Sigmoid colon (tissue), 7 donors: Measurements from ENCODE around the gene NXN. TPM values are rescaled to one million over a fixed set of nuclear protein-coding genes. Genes with fewer than 3 reads are reported as not detected.
"Not testable (repeated sequence)": the region's sequence is repeated elsewhere in the genome, so short reads cannot be mapped to it uniquely, and the experiment has no call there.

Source experiments
- DNase-seq: peaks from one replicate; pipeline ENCODE4 v3.0.0-alpha.2; 2019
- H3K27ac ChIP-seq, 4 donors: fragments of 200-600 bp; sonication (generic); one replicate each; pipeline ENCODE4 v1.5.1; 2016 to 2019; ENCODE audit warnings: mild to moderate bottlenecking in 1 of 4
- H3K27me3 ChIP-seq, 3 donors: fragments of 200-600 bp; sonication (generic); one replicate each; pipeline ENCODE4 v1.5.1; 2019; ENCODE audit warnings: mild to moderate bottlenecking in 1 of 3
- H3K36me3 ChIP-seq, 4 donors: fragments of 200-600 bp; sonication (generic); one replicate each; pipeline ENCODE4 v1.5.1; 2016 to 2019
- H3K4me1 ChIP-seq, 4 donors: fragments of 200-600 bp; sonication (generic); one replicate each; pipeline ENCODE4 v1.5.1; 2017 to 2019
- H3K4me3 ChIP-seq, 4 donors: fragments of 200-600 bp; sonication (generic); one replicate each; pipeline ENCODE4 v1.5.1; 2017 to 2019; ENCODE audit warnings: mild to moderate bottlenecking in 2 of 4, moderate library complexity in 1 of 4
- H3K9me3 ChIP-seq, 4 donors: fragments of 200-600 bp in 3 of 4; sonication (generic) in 3 of 4; one replicate each; pipeline versions ENCODE4 v1.5.1 to v1.6.1; 2013 to 2019
- CTCF ChIP-seq, 4 experiments: fragments of 450-650 bp in 3 of 4; fragments of 200-600 bp in 1 of 4; IDR thresholded peaks; one replicate each; pipeline ENCODE4 v1.5.1; 2016 to 2019; ENCODE audit warnings: antibody characterized with exemption in 4 of 4, mild to moderate bottlenecking in 3 of 4, moderate library complexity in 2 of 4
- EP300 ChIP-seq, 4 donors: sonication (generic); formaldehyde crosslinking; IDR thresholded peaks; one replicate each; pipeline ENCODE4 v1.6.1; 2017; ENCODE audit warnings: antibody characterized with exemption in 4 of 4
- POLR2A ChIP-seq, 2 donors: fragments of 450-650 bp; IDR thresholded peaks; one replicate each; pipeline ENCODE4 v1.6.1; 2016; ENCODE audit warnings: antibody characterized with exemption in 2 of 2, mild to moderate bottlenecking in 2 of 2, moderate library complexity in 2 of 2
- POLR2AphosphoS5 ChIP-seq, 4 donors: sonication (generic); formaldehyde crosslinking; IDR thresholded peaks; one replicate each; pipeline ENCODE4 v1.6.1; 2017; ENCODE audit warnings: antibody characterized with exemption in 4 of 4
- WGBS, 2 donors: extraction: QIAGEN DNeasy Blood & Tissue Kit; methylation state at CpG; one replicate each; pipeline ENCODE4 v1.1.7; 2013; 5-methylcytosine and 5-hydroxymethylcytosine counted together
- intact Hi-C: fragments of 100-400 bp; cut with DNase I; formaldehyde crosslinking; loops from one replicate; pipeline ENCODE4 v1.15.1; 2023
- polyA plus RNA-seq, 3 donors: library from polyadenylated mRNA; stranded (reverse); fragments of 200-250 nt; gene quantifications; one replicate each; pipeline ENCODE4 v1.2.3, GENCODE V29; 2013
- total RNA-seq, 4 donors: library from RNA; depleted of rRNA; stranded (reverse); fragments of >200 nt; gene quantifications; one replicate each; pipeline ENCODE4 v1.1.0, GENCODE V29; 2016
- donor health status: healthy with polysubstance abuse.
- donor health status: Bipolar disorder and iron deficiency.
- donor health status: healthy.

Gene NXN
- total and polyA plus RNA-seq, 7 donors = 1.4 to 75.9 (median 50.4) TPM

GRCh38 chr17:856149-856548 lies 123.4 kb downstream of the NXN start:
- TF ChIP-seq CTCF (IDR thresholded peaks at IDR 0.05) = no peak
- no peak for TF ChIP-seq POLR2A (IDR thresholded peaks at IDR 0.05)
- TF ChIP-seq EP300 (IDR thresholded peaks at IDR 0.05) = no peak
- TF ChIP-seq POLR2AphosphoS5 (IDR thresholded peaks at IDR 0.05) = no peak
- 81 to 90% methylated on average over 7 of the region's 7 CpGs for WGBS, 2 donors
- H3K36me3 ChIP-seq = no peaks in the 10 kb centered on the region
- intact Hi-C loops = no loop called here
- H3K27me3 ChIP-seq = no peaks in the 10 kb centered on the region
- no peak overlapping the region for H3K4me3 ChIP-seq
- no peaks in the 10 kb centered on the region for H3K9me3 ChIP-seq
- H3K27ac ChIP-seq = peak overlapping the region in 3 of 4 donors; percentile 12 to 87 (median 80)
- no peak for DNase-seq
- peaks cover 0 to 62% (median 49%) of the 10 kb centered on the region in 4 donors for H3K4me1 ChIP-seq

DNA sequence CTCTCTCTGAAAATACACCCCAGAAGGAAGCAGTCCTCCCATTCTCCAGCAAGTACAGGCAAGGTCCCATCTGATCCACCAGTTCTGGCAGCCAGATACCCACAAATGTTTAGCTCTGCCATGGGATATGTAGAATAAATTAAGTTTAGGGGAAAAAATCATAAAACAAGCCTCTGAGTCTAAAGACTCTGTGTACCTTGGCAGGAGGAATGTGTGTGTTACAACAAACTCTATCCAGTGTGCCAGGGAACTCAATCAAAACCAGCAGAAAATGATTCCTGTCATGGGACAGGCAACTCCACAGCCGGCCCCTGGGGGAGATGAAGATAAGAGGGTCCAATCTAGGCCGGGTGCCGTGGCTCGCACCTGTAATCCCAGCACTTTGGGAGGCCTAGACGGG lies 124.0 kb downstream of the NXN start:
- no peaks in the 10 kb centered on the region for H3K9me3 ChIP-seq
- H3K27me3 ChIP-seq = no peaks in the 10 kb centered on the region
- peaks cover 0 to 61% (median 53%) of the 10 kb centered on the region in 4 donors for H3K4me1 ChIP-seq
- no peak overlapping the region for H3K4me3 ChIP-seq
- peak overlapping the region in 3 of 4 donors; percentile 12 to 87 (median 80) for H3K27ac ChIP-seq
- intact Hi-C loops = no loop called here
- no peak for DNase-seq
- TF ChIP-seq POLR2A (IDR thresholded peaks at IDR 0.05) (no peak), CTCF (IDR thresholded peaks at IDR 0.05) (no peak), POLR2AphosphoS5 (IDR thresholded peaks at IDR 0.05) (no peak), EP300 (IDR thresholded peaks at IDR 0.05) (no peak)
- 74 to 85% methylated on average over 5 of the region's 5 CpGs for WGBS, 2 donors
- no peaks in the 10 kb centered on the region for H3K36me3 ChIP-seq

DNA sequence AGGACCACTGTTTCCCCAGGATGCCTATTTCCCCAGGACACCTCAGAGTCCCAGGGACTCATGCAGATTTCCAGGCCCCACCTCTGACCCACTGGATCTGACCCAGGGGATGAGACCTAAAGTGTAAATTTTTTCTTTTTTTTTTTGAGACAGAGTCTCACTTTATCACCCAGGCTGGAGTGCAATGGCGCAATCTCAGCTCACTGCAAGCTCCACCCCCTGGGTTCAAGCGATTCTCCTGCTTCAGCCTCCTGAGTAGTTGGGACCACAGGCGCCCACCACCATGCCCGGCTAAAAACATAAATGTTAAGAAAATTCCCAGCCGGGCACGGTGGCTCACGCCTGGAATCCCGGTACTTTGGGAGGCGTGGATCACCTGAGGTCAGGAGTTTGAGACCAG lies 126.7 kb downstream of the NXN start:
- WGBS, 2 donors = 86 to 94% methylated on average over 9 of the region's 9 CpGs
- H3K36me3 ChIP-seq, H3K9me3 ChIP-seq, DNase-seq, H3K4me3 ChIP-seq, intact Hi-C loops, H3K27me3 ChIP-seq: not testable (repeated sequence)
- Histone ChIP-seq H3K27ac (peak overlapping the region in 3 of 4 donors; percentile 80 to 89 (median 89)), H3K4me1 (peaks cover 0 to 64% (median 52%) of the 10 kb centered on the region in 4 donors)

DNA sequence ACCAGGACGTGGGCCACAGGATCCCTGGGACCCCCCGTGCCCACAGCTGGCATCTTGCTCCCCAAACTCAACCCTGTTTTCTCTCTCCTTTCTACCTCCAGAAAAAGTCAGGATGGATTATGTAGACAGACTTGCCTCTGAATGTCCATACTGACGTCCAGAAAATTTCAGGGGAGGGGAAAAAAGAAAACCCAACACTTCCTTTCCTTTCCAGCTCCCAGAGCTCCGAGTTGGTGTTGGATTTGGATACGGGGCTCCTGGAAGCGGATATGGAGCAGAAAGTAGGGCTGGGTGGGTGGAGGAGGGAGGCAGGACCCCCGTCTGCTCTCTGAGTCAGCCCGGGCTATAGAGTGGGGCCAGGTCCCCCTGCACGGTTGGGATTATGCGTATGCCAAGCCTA lies 127.2 kb downstream of the NXN start:
- intact Hi-C loops = no loop called here
- no peaks in the 10 kb centered on the region for H3K9me3 ChIP-seq
- TF ChIP-seq POLR2AphosphoS5 (IDR thresholded peaks at IDR 0.05) (no peak), CTCF (IDR thresholded peaks at IDR 0.05) (no peak), EP300 (IDR thresholded peaks at IDR 0.05) (no peak), POLR2A (IDR thresholded peaks at IDR 0.05) (no peak)
- peaks cover 0 to 64% (median 51%) of the 10 kb centered on the region in 4 donors for H3K4me1 ChIP-seq
- peak overlapping the region in 3 of 4 donors; percentile 80 to 89 (median 89) for H3K27ac ChIP-seq
- DNase-seq = no peak
- 75 to 77% methylated on average over 10 of the region's 10 CpGs for WGBS, 2 donors
- H3K4me3 ChIP-seq = no peak overlapping the region
- no peaks in the 10 kb centered on the region for H3K36me3 ChIP-seq
- H3K27me3 ChIP-seq = no peaks in the 10 kb centered on the region

DNA sequence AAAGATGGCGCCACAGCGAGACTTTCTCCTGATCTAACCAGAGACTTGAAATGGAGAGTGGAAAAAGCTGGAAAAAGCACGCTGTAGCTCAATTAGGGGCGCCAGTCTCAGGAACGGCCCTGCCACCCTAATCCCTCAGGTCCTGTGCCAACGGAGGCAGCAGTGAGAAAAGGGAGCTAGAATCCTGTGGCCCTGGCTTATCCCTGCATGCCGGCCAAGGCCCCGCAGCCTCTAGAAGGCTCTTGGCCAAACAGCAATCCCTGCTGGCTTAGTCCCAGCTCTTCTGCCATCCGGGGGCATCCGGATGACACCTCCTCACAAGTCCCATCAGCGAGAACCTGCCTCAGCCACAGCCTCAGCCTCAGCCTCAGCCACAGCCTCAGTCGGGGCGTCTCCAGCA lies 127.7 kb downstream of the NXN start:
- DNase-seq = no peak
- 87% methylated on average over 13 of the region's 13 CpGs for WGBS, 2 donors
- Histone ChIP-seq H3K4me1 (peaks cover 0 to 67% (median 52%) of the 10 kb centered on the region in 4 donors), H3K36me3 (no peaks in the 10 kb centered on the region), H3K27me3 (no peaks in the 10 kb centered on the region), H3K27ac (peak overlapping the region in 3 of 4 donors; percentile 80 to 89 (median 89)), H3K9me3 (no peaks in the 10 kb centered on the region), H3K4me3 (no peak overlapping the region)
- intact Hi-C loops = no loop called here
- no peak for TF ChIP-seq EP300 (IDR thresholded peaks at IDR 0.05)
- TF ChIP-seq CTCF (IDR thresholded peaks at IDR 0.05) = no peak
- no peak for TF ChIP-seq POLR2A (IDR thresholded peaks at IDR 0.05)
- TF ChIP-seq POLR2AphosphoS5 (IDR thresholded peaks at IDR 0.05) = no peak
